GM12801 (cell line): ENCODE measurements around the gene PTPRQ.

Source experiments
- TF ChIP-seq, protein P1 (sequence below): IDR thresholded peaks from one replicate; pipeline ENCODE4 v1.5.1; 2011; ENCODE audit warnings: control low read depth; ENCODE audit not compliant: insufficient read length; ENCODE audit errors: extremely low read depth

Gene PTPRQ

DNA sequence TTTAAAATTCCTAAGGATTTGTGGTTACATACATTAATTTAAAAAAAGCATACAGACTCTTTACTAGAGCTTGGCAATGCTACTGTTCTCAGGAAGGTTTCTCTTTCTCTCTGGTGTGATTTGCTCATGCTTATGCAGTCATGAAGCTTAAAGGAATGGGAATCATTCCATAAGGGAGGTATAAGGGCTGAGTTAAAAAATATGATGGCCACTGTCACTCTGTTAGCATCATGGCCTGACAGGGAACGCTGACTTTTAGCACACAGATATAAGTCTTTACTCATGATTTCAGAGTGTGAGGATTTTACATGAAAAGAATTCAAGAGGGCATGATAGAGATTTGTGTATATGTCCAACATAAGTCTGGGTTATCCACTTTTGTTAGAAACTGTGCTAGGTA lies 276.5 kb downstream of the PTPRQ start:
- TF ChIP-seq, protein P1, sequence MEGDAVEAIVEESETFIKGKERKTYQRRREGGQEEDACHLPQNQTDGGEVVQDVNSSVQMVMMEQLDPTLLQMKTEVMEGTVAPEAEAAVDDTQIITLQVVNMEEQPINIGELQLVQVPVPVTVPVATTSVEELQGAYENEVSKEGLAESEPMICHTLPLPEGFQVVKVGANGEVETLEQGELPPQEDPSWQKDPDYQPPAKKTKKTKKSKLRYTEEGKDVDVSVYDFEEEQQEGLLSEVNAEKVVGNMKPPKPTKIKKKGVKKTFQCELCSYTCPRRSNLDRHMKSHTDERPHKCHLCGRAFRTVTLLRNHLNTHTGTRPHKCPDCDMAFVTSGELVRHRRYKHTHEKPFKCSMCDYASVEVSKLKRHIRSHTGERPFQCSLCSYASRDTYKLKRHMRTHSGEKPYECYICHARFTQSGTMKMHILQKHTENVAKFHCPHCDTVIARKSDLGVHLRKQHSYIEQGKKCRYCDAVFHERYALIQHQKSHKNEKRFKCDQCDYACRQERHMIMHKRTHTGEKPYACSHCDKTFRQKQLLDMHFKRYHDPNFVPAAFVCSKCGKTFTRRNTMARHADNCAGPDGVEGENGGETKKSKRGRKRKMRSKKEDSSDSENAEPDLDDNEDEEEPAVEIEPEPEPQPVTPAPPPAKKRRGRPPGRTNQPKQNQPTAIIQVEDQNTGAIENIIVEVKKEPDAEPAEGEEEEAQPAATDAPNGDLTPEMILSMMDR: no peak

DNA sequence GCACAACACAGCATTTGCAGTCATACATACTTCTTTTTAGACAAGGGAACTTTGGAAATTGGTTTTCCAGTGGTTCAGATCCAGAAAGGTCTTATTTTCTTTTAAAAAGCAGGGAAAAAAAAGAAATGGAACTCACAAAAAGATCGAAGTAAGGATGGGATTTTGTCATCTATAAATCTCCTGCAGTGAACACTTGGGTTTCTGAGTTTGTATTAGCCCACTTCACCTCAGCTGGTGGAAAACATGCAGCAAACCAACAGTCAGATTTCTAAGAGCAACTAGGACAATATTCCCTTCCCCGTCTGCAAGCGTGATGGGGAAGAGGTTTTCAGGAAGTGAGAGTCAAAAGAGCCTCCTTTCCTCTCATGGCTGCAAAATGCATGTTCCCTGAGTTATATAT lies 277.3 kb downstream of the PTPRQ start:
- TF ChIP-seq, protein P1: no peak
